GM18526 (cell line): ENCODE data around the gene TMEM39A.

ENCODE experiments used
- POLR2A ChIP-seq: IDR thresholded peaks from 3 replicates; pipeline ENCODE4 v1.6.1; 2011; ENCODE audit not compliant: insufficient read length; ENCODE audit errors: extremely low read depth

TMEM39A gene

DNA sequence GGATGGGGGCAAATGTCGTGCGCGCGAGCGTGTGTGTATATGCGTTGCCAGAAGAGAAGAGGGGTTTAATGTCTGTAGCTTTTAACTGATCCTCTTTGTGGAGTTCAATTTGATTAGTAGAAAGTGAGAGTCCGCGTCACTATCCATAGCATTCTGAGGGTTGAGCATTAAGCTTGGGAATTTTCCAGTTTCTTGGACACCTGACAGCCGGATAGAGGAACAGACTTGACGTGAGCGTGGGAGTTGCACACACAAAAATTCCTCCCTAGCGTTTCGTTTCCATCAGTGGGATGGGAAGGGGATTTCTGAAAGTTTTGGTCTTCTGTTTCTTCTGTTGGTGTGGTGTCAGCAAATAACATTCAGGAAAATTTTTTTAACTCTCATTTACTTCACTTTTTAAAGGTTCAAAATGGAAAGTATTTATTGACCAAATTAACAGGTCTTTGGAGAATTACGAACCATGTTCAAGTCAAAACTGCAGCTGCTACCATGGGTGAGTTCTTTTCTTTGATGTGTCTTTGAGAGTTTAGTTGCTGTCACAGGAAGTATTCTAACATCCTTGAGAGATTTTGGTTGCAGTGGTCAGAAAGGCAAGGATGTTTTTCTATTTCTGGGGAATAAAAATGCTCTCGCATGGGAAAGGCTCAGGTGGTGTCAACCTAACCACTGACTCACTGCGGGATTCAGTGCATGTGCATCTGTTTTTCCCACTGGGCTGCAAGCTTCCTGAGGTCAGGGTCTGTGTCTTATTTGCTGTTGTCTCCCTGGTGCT is 6.2 kb upstream of the TMEM39A start:
- TF ChIP-seq POLR2A, result no peak

DNA sequence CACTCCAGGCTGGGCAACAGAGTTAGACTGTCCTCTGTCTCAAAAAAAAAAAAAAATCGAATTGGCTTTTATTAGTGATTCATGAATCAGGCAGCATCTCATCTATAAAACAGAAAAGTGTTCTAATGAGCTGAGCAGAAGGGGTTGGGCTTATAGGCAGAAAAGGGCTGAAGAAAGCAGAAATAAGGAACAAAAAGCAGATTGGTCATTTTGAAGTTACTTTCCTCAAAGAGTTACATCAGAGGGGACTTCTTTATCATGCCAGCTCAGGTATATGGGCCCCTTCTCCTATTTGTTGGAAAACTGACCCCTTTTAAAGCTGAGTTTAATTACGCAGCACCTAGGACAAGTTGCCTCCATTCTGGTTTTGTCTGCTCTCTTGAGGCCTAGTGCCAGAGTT is 4.6 kb upstream of the TMEM39A start:
- TF ChIP-seq POLR2A, result no peak

DNA sequence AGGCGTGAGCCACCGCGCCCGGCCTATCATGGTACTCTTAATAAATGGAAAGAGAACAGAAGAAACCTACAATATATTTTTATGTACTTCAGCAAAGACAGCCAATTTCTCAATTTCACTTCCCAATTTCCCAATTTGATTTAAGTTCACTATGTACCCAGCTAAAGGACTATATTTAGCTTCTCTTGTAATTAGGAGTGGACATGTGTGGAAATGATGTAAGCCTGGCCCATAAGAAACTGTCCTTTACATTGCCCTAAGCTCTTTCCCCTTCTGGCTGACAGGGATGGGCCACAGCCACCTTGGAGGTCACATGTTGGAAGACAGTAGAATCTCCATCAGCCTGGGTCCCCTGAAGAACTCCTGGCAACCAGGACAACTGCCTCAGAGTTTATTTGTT is 6.2 kb downstream of the TMEM39A start:
- TF ChIP-seq POLR2A, result no peak

DNA sequence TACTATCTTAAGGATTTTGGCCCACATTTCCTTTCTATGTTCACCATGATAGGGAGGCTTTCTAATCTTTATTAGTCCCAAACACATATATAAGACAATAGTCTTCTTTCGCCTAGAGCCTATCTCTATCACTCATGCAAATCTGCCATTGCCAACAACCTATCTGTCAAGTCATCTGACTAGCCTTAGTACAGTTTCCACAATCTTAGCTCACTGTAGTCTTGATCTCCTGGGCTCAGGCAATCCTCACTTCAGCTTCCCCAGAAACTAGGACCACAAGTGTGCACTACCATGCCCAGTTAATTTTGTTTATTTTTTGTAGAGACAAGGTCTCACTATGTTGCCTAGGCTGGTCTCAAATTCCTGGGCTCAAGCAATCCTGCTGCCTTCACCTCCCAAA is 6.9 kb downstream of the TMEM39A start:
- TF ChIP-seq POLR2A, result no peak

DNA sequence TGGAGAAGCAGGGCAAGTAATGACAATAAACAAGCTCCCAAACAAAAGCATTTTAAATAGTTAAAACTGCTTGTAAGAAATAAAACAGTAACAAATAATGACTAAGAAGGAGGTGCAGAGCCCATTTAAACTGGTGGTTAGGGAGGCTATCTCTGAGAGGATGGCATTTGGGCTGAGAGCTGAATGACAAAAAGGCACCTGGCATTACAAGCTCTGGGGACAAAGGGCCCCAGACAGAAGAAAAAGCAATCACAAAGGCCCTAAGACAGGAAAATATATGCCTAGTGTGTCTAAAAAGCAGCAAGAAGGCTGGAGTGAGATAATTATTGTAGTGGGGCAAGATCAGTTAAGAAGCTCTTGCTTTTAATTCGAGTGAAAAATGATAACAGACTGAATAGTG is 9.6 kb downstream of the TMEM39A start:
- TF ChIP-seq POLR2A, result no peak

DNA sequence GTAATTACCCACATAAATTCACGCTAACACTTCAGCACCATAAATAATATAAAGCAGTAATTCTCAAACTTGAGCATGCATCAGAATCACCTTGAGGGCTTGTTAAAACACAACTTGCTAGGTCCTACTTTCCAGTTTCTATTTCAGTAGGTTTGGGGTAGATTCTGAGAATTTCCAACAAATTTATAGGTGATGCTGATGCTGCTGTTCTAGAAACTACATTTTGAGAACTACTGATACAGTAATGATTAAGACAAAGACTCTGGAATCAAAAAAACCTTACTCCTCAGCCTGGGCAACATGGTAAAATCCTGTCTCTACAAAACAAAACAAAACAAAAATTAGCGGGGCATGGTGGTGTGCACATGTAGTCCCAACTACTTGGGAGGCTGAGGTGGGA is 18.8 kb downstream of the TMEM39A start:
- TF ChIP-seq POLR2A, result no peak

DNA sequence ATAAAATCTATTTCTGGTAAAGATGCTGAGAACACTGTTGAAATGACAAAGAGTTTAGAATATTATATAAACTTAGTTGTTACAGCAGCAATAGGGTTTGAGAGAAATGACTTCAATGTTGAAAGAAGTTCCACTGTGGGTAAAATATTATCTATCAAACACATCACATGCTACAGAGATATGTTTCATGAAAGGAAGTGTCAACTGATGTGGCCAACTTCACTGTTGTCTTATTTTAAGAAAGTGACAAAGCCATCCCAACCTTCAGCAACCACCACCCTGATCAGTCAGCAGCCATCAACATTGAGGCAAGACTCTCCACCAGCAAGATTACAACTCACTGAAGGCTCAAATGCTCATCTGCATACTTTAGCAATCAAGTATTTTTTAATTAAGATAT is 20.2 kb downstream of the TMEM39A start:
- TF ChIP-seq POLR2A, result no peak

DNA sequence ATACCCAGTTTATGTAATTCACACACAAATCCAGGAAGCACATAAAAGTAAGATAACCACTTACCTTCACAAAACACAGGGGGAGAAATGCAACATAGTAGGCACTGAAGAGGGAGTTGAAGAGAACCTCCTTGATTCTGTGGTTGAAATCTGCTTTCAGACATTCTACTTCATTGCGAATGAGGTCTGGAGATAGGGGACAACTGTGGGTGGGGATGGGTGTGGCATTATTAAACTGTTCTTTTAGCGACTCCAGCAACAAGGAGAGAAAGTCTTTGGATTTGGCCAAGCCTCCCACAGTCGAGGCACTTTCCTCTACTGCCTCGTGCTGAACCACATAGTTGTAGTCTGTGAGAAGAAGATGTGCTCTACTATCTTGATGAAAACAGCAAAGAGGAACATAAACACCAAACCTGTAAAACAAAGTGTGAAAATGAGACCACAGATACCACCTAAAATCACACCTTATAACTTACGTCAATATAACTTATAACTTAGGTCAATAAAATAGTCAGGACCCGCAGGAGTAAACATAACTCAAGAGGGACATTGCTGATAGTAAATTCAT is 25.6 kb downstream of the TMEM39A start:
- no peak for TF ChIP-seq POLR2A

DNA sequence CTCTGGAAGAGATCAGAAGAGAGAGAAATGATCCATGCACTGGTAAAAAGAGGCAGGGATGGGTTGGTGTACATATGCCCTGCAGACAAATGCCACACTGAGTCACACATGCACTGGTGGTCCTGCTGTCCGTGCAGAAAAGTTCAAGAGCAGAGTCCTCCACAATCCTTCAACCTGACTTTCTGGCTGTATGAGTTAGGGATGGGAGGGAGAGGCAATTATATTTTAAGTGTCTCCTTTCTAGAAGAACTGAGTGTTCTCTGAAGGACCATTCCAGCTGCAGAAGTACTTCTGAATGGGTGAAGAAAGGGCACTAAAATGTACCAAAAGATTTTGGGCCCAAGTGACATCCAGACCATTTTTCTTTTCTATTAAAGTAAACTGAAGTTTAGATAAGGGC is 26.4 kb downstream of the TMEM39A start:
- no peak for TF ChIP-seq POLR2A

DNA sequence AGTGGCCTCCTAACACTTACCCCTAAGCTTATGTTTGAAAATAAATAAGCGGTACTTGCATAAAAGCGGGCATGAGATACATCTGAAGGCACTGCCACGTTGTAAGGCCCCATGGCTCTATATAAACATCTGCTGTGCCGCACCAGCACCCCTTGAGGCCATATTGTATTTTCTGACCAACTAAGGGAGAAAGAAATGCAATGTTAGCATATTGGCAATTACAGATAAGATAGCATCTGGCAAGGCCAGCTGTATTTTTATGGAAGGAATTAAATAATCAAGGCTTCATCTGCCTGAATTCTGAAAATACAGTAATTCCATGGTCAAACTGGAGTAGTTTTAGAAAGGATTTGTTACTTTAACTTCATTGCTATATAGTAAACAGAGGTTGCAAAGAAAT is 28.7 kb downstream of the TMEM39A start:
- TF ChIP-seq POLR2A, result no peak

DNA sequence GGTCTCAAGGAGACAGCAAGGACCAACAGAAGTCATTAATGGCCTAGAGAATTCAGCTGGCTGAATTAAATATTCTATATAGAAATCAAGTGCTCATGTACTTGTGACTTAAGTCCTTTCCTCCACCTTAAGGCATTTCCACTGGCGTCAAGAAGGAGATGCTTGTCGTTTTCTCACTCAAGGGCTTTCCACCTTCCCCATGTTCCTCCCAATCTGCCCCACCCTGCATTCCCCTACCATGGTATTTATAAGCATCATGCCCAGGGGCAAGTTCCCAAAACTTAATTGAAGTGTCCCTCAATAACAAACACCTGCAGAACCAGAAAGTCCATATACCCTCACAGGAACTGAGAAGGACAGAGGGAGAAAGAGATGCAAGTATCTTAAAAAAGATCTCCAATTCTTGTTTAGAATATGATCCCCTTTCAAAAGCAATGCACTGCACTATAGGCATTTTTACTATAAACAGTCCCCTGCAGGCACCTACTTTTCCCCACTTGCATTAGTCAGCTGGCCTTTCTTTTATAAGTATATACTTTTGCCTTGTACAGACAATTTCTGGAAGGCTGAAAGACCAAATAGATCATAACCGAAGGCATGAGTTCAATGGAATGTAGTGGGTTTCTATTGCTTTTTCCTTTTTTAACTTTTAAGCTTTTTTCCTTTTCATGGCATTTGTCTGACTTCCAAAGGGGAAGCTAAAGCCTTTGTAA is 29.6 kb downstream of the TMEM39A start:
- no peak for TF ChIP-seq POLR2A

DNA sequence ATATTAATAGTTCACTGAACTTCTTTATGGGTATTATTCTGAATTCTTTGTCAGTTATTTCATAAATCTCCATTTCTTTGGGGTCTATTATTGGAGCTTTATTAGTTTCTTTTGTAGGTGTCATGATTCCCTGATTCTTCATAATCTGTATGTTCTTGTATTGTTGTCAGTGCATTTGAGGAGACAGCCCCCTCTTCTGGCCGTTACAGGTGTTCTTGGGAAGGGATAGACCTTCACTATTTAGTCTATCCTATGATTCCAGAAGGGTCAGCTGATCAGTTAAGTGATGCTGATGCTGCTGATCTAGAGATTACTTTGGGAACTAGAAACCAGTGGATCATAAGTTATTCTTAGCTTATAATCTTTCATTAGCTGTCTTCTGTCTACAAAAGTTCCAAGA is 34.9 kb downstream of the TMEM39A start:
- TF ChIP-seq POLR2A, result no peak

DNA sequence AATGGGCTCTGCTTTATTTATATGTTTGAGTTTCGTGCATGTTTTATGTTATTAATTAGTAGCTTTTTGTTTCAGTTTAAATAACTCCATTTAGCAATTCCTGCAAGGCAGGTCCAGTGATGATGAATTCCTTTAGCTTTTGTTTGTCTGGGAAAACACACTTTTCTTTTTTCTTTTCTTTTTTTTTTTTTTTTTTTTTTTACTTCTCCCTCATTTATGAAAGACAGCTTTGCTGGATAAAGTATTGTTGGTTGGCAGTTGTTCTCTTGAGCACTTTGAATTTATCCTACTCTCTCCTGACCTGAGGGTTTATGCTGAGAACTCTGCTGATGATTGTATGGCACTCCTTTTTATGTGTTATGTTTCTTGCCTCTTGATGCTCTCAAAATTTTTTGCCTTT is 35.7 kb downstream of the TMEM39A start:
- no peak for TF ChIP-seq POLR2A

DNA sequence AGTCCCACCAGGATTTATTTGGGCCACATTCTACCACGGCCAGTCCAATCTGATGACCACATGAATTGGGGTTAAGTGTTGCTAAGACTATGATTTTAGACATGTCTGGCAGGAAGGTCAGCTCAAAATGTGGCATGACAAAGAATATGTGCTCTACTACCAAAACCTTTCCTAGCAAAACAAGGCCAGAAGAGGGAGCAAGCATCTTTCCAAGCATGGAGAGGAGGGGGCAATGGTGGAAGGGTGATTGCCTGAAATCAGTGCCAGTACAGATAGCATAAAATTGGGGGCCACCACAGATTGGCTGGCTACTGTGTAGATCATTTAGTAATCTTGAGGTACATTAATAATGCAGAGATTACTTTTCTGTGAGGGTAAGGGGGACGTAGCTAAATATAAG is 43.2 kb downstream of the TMEM39A start:
- TF ChIP-seq POLR2A, result no peak

DNA sequence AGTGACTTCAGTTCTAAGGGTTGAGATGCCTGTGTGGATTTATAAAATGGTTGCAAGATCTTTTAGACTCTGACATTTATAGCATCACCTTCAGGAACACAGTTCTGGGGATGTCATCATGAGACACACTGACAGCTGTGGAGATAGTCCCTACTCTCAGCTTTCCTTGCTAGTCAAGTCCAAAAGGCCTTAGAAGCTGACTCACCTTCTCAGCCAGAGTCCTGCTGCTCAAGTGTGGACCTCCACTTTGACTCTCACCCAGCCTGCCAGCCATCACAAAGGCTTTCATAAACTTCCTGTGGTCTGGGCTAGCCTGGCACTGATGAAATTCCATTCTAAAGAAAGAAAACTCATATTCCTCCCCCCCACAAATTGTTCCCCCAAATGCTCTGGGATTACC is 44.8 kb downstream of the TMEM39A start:
- TF ChIP-seq POLR2A, result no peak

DNA sequence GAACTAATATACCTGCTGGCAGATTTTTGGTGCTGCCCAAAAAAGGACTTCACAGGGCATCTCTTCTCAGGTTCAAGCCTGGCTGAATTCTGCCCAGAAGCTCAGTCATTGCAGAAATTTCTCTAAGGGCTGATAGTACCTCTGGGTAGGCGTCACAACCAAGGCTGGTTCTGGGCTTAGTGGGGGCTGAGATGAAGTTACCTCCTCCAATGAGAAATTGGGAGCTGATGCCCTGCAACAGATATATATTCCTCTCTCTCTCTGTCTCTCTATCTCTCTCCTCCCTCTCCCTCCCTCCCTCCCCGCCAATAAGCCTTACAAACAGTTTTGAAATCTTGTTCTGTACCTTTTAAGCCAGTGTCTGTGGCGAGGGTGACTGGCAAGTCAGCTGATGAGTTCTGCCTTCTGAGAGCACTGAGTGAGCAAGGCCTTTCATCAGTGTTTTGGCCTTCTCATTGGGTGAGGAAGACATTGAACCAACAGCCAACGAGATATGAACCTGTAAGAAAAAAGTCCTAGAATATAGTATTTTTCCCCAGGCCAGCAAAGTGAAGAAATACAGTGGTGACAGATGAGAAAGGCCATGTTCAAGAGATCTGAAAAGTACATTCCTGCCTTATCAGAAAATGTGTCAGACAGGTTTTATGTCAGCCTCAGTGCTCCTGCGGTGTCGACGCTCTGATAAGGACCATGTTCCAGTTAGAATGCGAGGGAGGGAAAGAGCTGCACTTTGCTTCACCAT is 45.5 kb downstream of the TMEM39A start:
- no peak for TF ChIP-seq POLR2A
